LNCaP clone FGC (cell line): ENCODE results near the gene PGBD1.
A peak's percentile ranks its signal among the peaks of the same experiment; 100 is the strongest.

Experiments
- DNase-seq: peaks from one replicate; pipeline ENCODE4 v3.0.0-alpha.2; 2011; ENCODE audit warnings: low read depth
- H3K4me3 ChIP-seq: 2 replicates; pipeline ENCODE4 v1.5.1; 2011; ENCODE audit warnings: mild to moderate bottlenecking, low read depth, low read length, control low read depth
- TF ChIP-seq, protein P1 (sequence below): IDR thresholded peaks from 2 replicates; pipeline ENCODE4 v1.5.1; 2012; ENCODE audit warnings: mild to moderate bottlenecking; ENCODE audit not compliant: control insufficient read depth, insufficient read depth; ENCODE audit errors: extremely low read depth

Gene PGBD1, protein sequence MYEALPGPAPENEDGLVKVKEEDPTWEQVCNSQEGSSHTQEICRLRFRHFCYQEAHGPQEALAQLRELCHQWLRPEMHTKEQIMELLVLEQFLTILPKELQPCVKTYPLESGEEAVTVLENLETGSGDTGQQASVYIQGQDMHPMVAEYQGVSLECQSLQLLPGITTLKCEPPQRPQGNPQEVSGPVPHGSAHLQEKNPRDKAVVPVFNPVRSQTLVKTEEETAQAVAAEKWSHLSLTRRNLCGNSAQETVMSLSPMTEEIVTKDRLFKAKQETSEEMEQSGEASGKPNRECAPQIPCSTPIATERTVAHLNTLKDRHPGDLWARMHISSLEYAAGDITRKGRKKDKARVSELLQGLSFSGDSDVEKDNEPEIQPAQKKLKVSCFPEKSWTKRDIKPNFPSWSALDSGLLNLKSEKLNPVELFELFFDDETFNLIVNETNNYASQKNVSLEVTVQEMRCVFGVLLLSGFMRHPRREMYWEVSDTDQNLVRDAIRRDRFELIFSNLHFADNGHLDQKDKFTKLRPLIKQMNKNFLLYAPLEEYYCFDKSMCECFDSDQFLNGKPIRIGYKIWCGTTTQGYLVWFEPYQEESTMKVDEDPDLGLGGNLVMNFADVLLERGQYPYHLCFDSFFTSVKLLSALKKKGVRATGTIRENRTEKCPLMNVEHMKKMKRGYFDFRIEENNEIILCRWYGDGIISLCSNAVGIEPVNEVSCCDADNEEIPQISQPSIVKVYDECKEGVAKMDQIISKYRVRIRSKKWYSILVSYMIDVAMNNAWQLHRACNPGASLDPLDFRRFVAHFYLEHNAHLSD

DNA sequence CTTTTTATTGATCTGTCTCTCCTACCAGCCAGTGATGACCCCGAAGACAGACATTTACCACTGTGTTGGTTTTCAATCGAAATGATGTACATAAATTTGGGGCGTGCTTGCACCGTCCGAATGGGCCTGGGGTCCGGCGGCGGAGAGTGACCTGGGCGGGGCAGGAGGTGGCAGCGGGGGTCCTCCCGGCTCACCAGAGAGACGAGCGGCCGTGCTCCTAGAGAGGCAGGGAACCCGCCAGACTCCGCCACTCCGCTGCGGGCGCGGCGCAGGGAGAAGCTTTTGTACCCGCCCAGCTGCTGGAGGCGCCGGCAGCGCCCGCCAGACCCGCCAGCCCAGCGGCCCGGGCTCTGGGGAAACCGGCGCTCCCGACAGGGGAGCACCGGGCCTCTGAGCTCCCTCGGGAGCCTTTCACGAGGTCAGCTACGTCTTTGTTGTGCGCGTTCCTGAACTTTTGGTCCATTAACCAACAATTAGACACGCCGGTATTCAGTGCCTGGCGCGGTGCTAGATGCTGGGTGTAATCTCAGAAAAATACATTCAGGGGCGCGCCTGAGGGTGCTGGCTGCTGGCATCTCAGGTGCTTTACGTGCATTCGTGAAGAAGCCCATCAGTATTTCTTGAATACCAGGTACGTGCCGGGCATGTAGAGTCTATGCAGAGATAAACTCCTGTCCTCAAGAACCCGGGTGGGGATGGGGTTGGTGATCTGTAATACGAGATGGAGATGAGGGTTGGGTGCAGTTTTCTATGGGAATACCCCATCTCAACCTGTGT, at the start of gene PGBD1:
TSS of gene PGBD1 (plus strand) at position 285 of the 777 bp plus-strand sequence. CDS start 2,242 bp downstream, outside the sequence.
- TF ChIP-seq, protein P1, sequence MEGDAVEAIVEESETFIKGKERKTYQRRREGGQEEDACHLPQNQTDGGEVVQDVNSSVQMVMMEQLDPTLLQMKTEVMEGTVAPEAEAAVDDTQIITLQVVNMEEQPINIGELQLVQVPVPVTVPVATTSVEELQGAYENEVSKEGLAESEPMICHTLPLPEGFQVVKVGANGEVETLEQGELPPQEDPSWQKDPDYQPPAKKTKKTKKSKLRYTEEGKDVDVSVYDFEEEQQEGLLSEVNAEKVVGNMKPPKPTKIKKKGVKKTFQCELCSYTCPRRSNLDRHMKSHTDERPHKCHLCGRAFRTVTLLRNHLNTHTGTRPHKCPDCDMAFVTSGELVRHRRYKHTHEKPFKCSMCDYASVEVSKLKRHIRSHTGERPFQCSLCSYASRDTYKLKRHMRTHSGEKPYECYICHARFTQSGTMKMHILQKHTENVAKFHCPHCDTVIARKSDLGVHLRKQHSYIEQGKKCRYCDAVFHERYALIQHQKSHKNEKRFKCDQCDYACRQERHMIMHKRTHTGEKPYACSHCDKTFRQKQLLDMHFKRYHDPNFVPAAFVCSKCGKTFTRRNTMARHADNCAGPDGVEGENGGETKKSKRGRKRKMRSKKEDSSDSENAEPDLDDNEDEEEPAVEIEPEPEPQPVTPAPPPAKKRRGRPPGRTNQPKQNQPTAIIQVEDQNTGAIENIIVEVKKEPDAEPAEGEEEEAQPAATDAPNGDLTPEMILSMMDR, result no peak
- peak within 1 kb of the TSS; percentile 52 for H3K4me3 ChIP-seq
- DNase-seq, result no peak

DNA sequence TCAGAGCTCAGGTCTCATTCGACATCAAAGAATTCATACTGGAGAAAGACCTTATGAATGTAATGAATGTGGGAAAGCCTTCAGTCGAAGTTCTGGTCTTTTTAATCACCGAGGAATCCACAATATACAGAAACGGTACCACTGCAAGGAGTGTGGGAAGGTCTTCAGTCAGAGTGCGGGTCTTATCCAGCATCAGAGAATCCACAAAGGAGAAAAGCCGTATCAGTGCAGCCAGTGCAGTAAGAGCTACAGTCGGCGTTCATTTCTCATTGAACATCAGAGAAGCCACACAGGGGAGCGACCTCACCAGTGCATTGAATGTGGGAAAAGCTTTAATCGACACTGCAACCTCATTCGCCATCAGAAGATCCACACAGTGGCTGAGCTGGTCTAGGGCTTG, 48.6 kb upstream of the PGBD1 start:
- no peak for DNase-seq
- no peak overlapping the region for H3K4me3 ChIP-seq
- TF ChIP-seq, protein P1, result no peak

DNA sequence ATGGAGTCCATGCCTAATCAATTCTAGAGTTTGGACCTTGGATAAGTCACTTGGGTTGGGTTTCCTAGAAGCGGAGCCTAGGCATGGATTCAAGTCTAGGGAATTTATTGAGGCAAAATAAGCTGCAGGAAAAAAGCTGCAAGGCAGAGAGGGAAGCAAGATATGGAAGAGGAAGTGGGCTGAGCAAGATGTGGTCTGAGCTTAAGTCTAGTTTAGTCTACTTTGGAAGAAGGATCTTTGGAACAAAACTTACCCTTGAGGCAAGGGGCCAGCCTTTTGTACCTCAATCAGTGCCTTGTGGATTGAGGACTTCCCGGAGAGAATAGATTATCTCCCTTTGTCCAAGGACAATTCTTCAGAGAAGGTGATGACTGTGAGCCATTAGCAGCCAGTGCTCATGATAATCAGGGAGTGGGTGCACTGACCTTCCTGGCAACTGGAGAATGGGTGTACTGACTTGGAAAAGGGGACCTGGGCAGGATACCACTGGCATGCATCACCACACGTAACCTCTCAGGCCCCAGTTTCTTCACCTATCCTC, 45.4 kb upstream of the PGBD1 start:
- DNase-seq, result no peak
- H3K4me3 ChIP-seq, result no peak overlapping the region
- TF ChIP-seq, protein P1, result no peak

DNA sequence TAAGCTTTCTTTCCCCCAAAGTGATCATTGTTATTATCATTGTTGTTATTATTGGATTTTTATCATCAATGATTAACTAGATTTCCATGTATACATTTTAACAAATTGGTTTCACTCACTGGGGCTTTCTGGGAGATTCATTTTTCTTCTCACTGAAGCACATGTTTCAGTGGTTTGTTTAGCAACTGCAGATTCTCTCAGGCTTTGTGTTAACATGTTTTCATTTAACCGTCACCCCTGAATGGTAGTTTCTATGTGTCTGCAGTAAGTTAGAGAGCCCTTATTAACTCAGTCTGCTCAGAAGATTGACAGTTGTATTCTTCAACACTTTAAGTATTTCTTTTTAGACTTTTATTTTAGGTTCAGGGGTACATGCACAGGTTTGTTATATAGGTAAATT, 41.7 kb upstream of the PGBD1 start:
- no peak overlapping the region for H3K4me3 ChIP-seq
- no peak for DNase-seq
- TF ChIP-seq, protein P1, result no peak

DNA sequence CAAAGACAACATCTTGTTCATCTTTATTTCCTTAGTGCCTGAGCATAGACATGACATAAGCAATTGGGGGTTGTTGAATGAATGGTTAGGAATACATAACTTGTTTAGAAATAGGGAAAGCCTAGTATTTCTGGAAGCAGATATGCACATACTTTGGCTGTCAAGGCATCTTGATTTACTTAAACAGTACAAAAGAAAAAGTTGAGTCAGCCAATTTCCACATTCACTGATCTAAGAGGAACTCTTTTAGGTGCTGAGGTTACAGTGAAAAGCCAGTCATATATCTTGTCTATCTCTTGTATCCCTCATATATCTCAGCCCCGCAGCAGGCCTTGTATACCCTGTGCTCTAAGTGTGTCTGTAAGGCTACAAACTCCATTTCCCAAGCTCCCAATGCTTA, 40.9 kb upstream of the PGBD1 start:
- no peak overlapping the region for H3K4me3 ChIP-seq
- TF ChIP-seq, protein P1, result no peak
- DNase-seq, result no peak

DNA sequence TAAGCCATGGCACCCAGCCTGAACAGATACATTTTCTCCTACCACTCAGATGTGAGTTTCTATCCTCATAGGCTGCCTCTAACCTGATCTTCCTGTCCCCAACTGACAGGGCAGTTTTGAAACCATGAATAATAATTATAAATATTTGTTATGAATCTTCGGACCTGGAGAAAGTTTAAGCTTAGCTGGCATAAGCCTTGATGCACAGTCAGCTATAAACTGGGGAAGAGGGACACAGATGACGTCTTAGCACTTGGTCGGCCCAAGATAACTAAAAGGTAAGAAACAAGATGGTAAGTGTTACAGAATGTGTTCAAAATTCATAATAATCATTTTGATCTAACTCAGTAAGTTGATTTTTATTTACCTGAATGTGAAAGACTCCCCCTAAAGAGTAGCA, 37.4 kb upstream of the PGBD1 start:
- DNase-seq, result no peak
- no peak overlapping the region for H3K4me3 ChIP-seq
- TF ChIP-seq, protein P1, result no peak
